HG02970 (cell line): ENCODE measurements around the gene PHEX.

ENCODE experiments used
- ATAC-seq: cut with Tn5 transposase; IDR thresholded peaks from one replicate; pipeline ENCODE4 v1.9.1; 2021; ENCODE audit warnings: mild to moderate bottlenecking, moderate library complexity, moderate number of reproducible peaks; ENCODE audit not compliant: unreplicated experiment, low FRiP score

PHEX gene

DNA sequence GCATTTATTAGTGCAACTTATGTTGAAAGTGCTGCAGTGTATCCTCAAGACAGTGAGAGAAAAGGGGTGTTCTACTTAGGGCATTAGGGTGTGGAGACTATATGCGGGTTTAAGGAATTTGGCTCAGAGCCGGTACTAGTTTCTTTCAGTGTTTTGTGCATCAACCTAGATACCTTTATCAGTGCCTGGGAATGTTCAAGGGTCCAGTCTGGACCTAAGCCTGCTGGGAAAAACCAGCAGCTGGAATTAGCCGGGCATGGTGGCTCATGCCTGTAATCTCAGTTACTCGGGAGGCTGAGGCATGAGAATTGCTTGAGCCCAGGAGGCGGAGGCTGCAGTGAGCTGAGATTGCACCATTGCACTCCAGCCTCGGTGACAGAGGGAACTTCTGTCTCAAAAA is 7.4 kb downstream of the PHEX start:
- ATAC-seq: no peak

DNA sequence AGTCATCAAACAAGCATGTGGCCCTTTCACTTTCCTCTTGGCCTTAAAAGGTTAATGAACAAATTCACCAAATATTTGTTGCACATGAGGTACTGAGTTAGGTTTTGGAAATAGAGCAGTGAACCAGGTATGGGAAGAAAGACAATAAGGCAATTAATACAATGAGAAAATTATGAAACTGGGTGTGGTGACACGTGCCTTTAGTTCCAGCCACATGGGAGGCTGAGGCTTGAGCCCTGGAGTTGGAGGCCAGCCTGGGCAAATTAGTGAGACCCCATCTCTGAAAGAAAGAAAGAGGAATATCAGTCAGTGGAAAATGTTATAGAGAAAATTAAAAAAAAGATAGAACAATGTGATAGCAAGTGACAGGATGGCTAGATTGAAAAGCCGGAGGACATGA is 8.1 kb downstream of the PHEX start:
- ATAC-seq: no peak

DNA sequence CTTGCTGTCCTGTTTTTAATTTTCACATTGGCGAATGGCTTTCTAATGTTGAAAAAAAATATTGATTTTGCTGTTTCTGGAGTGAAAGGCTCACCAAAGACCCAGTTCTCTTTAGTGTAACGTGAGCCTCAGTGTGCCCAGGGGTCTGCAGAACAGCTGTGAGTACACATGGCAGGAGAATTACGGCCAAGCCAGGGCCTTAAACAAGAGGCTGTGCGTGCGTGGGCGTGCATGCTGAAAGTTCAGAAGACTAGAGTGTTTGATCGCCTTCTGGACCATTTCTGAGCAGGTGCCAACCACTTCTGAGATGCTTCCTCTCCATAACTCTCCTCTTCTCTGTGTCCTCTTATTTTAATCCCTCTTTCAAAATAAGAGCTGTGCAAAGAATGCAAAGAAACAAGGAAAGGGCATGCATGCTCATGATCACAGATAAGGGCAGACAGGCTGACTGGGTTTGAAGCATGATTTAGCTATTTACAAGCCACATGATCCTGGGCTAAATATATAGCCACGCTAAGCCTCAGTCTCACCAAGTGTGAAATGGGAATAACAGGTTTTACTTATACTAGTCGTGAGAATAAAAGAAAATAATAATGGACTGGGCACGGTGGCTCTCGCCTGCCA is 9.9 kb downstream of the PHEX start:
- no peak for ATAC-seq

DNA sequence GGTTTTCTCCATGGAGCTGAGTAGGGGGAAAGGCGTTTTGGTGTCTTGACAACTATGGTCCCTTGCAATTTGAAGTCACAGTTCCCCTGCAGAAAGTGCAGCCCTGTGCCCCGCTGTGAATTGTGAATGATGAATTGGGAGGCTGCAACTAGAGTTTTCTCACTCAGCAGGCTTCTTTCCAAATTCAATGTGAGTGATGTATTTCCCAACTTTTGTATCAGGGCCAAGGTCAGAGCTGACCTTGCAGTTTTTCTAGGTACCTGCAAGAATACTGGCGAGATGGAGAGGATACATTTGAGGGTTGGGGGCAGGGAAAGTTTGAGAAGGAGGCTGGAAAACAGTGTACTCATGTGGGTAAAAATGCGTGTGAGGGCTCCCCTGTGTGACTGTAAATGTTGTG is 11.7 kb downstream of the PHEX start:
- ATAC-seq: no peak

DNA sequence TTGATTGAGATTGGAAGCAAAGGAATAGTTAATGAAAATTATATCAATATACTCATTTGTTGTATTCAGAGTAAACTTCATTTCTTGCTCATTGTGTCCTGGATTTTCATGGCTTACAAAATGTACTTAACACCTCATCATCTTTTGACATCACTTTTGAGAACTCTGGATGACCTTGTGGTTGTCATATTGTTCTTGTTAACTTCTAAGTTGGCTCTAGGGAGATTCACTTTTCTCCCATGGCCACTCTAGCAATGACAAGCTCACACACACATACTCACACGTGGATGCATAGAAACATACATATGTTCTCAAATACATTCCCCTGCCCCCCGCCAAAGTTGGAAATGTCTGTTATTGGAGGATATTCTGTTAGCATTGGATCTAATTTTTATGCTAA is 15.3 kb downstream of the PHEX start:
- ATAC-seq: no peak

DNA sequence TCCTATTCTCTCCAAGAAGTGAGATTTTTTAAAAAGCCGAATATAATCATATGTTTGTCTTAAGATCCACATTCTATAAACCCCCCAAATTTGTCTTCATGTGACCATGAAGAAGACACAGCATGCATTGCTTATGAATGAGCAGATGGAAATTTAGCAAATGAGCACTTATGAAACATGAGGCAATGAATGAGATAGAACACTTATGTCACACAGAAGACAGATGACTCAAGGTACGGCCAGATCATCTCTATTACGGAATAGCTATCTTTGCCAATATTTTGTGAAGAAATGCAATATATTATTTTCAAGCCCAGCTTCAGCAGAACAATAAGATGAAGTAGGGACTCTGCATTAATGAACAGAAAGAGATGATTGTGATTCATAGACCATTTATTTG is 21.4 kb downstream of the PHEX start:
- no peak for ATAC-seq

DNA sequence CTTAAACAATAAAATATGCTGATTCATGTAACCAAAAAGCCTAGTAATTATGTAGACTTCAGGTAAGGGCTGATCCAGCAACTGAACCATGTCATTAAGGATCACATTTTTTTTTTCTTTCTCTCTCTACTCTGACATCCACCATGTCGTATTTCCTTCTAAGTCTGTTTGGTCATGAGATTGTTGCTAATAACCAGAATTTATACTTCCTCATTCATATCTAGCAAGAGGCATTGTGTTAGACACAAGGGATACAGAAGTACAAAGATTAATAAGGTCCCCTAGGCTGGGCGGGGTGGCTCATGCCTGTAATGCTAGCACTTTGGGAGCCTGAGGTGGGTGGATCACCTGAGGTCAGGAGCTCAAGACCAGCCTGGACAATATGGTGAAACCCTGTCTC is 24.1 kb downstream of the PHEX start:
- ATAC-seq: no peak

DNA sequence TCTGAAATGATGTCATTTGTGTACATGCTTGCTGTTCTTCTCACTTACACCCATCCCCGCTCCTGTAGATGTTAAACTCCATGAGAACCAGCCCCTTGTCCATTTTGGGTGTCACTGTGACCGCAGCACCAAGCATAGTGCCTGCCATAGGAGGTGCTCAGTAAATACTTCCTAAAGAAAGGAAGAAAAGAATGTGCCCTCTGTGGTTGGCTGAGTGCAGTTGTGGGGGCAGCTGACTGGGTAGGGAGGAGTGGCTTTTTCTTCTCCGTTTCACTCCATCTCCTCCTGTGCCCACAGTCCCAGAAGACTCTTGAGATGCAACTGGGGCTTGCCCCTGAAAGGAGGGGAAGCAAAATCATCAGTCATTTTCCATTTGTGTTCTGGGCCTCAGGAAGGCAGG is 25.5 kb downstream of the PHEX start:
- ATAC-seq: no peak

DNA sequence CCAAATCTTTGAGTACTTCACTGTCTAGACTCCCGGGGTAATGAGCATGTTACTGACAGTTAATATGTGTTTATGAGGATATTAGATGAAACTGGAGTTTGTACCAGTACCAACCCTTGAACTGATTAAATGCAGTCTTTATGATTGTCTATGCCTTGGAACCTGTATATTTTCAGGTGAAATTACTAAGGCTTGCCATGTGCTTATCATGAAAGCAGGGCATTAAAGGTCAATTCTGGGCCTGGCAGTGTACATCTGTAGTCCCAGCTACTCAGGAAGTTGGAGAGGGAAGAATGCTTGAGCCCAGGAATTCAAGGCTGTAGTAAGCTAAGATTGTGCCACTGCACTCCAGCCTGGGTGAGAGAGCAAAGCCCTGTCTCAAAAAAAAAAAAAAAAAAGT is 27.6 kb downstream of the PHEX start:
- no peak for ATAC-seq

DNA sequence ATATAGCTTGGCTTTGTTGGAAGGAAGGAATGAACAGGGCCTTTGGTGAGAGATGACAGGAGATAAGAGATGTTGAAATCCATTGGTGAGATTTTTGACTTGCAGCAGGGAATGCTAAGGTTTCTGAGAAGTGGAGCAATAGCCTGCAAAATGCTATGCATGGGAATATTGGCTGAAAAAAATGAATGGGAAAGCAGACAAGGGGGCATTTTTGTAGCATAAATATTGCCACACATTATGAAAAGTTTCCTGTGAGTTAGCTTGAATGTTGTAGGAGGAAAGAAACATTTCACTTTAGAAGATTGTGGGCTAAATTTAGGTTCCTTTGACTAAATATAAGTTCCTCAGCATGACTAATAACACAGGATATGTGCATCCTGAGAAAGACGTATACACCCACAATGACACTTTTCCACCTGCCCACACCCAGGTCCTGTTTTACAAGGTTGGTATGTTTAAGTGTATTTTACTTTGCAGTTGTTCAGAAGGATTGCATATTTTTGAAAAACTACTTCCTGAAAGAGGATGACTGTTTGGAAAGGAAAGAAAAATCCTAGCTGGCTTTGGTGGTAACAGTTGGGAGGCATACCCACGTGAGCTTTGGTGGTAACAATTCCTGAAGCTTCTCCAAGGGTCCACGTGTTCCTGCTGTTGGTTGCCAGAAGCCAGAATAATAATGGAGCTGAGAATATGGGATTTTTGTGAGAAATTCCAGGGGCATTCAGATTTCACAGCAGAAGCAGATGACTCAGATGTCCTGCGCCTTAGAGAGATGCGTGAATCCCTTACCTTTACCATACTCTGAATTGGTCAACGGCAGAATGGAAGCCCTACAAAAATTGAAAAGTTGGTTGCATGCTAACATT is 28.5 kb downstream of the PHEX start:
- no peak for ATAC-seq

DNA sequence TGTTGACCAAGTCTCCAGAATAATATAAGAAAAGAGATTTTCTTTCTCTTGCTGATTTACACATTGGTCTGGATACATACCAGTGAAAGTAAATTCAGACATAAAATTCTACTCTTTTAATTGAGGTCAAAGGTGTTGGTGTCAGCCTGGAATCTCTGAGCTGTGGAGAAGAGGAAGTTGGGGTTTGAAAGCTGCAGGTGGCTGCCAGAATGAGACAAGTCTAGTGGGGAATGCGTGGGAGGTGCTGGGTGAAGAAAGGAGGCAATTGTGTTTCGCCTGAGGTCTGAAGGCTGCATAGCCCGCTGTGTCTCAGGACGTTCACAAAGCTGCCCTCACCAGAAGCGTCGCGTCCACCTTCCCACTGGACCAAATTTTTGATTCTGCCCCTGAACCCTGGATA is 31.2 kb downstream of the PHEX start:
- ATAC-seq: no peak

DNA sequence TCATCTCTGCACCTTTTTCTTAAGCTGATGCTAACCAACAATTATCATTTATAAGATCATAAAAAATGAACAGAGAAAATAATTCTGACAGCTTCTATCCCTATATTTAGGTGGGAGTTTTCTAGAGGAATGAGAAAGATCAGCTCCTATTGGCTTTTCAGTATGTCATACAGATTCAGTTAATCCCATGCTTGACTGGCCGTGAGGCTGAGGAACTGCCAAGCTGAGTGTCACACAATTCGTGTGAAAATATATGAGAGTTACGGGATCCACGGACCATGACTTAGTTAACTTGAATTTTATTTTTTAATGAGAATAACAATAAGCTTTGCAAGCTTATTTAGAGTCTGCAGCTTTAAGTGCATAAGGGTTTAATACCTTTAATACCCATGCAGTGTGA is 37.5 kb downstream of the PHEX start:
- ATAC-seq: no peak

DNA sequence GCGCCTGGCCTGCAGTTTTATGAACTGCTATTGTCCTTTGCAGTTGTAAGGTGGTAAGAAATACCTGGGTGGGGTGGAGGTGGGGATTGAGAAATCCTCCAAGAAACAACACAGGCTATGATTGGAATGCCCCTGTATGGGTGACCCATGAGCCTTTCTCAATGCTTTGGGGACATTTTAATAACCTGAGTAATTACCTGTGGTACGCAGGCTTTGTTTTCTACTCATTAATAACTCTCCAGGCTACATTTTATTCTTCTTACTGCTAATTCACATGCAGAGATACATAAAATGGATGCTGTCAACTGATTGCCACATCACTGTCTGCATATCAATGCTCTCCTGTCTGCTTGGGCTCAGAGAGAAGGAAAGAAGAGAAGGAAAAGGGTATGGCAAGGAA is 41.8 kb downstream of the PHEX start:
- no peak for ATAC-seq

DNA sequence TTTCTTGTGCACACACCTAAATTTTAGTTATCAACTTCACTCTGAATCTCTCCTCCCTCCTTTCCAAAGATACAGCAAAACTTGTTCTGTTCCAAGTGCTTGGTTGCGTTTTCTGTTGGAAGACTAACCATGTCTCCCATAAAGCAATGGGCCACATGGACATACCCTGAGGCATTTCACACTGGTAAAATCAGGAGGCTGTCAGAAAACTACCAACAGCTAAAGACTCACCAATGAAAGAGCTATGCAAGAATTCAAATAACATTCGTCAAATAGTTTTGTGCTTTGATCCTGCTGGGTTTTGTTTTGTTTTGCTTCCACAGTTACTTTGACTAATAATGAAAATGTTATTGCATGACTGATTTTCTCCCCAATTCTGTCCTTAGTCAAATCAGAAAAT is 46.0 kb downstream of the PHEX start:
- no peak for ATAC-seq

DNA sequence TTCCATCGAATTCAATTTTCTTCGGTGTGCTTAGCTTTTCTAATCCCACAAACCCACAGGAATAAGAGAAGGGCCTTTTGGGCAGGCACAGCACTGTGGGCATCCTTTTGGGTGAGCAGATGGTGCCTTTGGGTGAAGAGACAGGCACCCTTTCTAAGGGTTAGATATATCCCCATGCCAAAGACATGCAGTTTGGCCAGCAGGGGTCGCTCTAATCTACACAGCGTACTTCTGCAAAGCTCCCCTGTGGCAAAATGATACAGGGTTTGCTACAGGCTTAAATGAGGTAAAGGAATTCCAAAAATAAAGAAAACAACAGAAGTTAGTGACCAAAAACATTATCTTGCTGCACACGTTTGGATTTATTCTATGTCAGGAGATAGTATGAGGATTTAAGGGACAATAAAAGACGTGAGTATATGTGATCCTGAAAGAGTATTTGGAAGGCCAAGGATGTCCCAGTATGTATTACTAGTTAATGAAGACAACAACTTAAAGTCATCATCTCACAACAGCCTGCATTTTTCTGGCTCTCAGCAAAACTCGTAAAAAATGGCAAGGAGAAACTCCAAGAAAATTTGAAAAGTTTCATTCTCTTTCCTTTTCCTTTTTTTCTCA is 49.5 kb downstream of the PHEX start:
- ATAC-seq: no peak

DNA sequence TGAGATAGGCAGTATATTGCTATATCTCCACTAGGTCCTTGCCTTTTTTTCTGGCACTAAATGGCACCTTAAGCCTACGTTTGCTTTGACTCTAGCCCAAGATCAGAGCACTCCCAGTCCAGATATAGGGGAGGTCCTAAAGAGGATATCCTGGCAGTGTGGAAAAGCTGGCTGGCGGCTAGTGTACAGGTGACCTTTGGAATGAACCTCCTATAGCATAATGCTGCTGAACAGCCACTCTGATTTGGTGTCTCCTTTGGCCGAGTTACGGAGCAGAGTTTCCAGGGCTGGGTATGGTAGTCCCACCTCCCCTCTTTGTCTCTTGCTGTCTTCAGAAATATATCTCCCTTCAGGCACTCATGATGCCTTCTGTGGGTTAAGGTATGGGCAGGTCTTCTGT is 53.9 kb downstream of the PHEX start:
- ATAC-seq: no peak

DNA sequence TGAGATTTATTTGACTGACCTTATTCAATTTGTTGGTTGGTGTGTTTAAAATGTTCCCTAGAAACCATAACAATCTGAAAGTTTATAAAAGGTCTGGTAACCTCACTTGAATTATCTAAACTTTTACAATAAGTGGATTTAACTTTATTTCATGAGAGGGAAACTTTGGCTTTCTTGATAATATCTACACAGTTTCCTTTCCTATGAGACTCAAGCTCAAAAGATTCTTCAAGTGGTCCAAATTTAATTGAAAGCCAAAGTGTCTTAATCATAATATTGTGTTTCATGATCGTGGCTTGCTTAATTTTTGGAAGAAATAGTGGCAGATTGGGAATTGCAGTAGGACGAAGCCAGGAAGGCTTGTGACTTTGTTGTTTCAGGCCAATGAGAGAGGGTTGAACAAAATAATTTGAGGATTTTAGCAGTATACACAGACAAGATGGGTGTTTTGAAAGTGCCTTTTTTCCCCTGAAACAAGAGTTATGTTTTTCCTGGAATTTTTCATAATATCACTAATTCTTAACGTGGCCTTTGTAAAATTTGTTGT is 55.0 kb downstream of the PHEX start:
- ATAC-seq: no peak

DNA sequence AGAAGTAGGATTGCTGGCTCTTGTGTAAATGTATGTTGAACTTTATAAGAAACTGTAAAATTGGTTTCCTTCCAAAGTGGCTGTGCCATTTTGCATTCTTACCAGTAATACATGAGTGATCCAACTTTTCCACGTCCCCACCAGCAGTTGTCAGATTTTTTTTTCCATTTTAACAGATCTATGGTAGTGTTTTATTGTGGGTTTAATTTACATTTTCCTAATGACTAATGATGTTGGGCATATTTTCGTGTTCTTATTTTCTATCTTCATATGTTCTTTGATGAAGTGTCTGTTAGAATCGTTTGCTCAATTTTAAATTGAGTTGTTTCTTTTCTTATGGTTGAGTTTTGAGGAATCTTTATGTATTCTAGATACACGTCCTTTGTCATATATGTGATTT is 56.2 kb downstream of the PHEX start:
- ATAC-seq: no peak

DNA sequence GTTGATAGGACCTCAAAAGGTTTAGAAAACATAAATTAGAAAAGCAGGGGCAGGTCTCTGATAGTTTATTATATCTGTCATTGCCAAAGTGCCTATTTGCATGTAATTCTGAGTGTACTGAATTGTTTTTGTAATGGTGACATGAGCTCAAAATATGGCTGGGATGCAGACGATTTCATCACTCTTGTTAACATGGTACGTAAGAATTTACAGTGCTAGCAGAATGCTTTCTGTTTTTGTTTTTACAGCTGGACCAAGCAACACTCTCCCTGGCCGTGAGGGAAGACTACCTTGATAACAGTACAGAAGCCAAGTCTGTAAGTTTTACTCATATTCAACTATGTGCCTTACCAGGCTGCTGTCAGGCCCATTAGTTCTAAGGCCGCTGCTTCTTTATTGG is 58.1 kb downstream of the PHEX start:
- no peak for ATAC-seq

DNA sequence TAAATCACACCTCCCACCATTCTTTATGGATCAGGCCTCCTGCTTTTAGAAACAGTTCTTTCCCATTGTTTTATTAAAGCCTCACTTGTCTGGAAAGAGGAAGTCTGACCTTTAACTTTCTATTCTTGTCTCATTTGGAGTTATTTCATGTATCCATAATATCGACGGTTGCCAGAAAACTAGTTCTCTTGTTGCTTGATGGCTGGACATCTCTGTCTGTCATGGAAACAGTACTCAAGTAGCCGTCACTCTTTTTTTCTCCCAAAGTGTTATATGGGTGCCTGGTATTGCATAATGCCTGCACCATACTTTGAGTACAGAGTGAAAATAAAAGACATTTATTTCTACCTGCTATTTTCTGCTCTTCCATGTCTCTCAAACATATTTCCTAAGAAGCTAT is 61.4 kb downstream of the PHEX start:
- ATAC-seq: no peak

DNA sequence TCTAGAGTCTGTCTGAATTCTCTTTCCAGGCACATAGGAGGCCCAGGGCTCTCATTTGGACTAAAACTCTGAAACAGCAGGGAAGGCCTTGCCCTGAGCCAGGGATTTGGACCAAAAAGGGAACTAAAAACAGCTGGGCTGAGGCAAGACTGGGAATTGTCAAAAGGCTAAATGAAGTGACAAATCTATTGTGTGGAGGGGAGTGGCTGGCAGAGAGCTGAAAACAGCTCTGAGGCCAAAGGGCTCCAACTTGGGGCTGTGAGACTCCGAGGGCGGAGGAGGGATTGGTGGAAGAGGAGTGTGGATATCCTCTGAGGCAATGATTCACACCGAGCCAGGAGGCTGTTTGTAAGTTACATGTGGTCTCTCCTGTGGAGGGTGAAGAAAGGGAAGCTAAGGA is 63.2 kb downstream of the PHEX start:
- no peak for ATAC-seq

DNA sequence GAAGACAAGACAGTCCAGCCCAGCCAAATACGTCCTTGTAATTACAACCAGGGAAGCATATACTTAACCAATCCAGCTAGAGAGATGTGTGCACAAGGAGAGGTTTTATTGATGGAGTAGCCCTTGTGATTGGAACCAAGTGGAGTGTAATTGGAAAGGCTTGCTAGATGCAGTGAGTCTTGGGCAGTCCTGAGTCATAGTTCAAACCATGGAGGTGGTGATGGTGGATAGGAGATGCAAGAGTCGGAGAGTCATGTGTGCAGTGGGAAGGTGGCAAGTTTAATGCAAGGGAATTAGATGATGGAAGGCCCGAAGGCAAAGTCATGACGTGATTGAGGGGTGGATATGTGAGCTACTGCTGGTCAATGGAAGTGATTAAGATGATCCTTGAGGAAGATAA is 63.7 kb downstream of the PHEX start:
- ATAC-seq: no peak
